DOHH2 (cell line): ENCODE measurements around the gene PRKCE.

Source experiments
- H3F3A ChIP-seq: fragments of 200-600 bp; sonication (generic), shearing (Covaris generic); 2 replicates; pipeline ENCODE4 v1.6.0; 2016; ENCODE audit warnings: antibody characterized with exemption, mild to moderate bottlenecking; ENCODE audit not compliant: control insufficient read depth, insufficient read depth
- H3K27ac ChIP-seq: fragments of 200-600 bp; sonication (generic); 2 replicates; pipeline ENCODE4 v1.5.1; 2014; ENCODE audit warnings: low read depth, mild to moderate bottlenecking, low read length, moderate library complexity
- H3K27me3 ChIP-seq: fragments of 200-600 bp; sonication (generic); 2 replicates; pipeline ENCODE4 v1.6.1; 2014; ENCODE audit warnings: mild to moderate bottlenecking, low read length, mixed read lengths; ENCODE audit not compliant: control insufficient read depth
- H3K36me3 ChIP-seq: fragments of 200-600 bp; sonication (generic); 2 replicates; pipeline ENCODE4 v1.6.1; 2014; ENCODE audit warnings: mild to moderate bottlenecking, low read length, moderate library complexity, mixed read lengths; ENCODE audit not compliant: control insufficient read depth
- H3K4me1 ChIP-seq: fragments of 200-600 bp; sonication (generic); 2 replicates; pipeline ENCODE4 v1.6.1; 2014; ENCODE audit warnings: mild to moderate bottlenecking, low read length, mixed read lengths; ENCODE audit not compliant: control insufficient read depth
- H3K4me2 ChIP-seq: fragments of 200-600 bp; sonication (generic); 2 replicates; pipeline ENCODE4 v1.6.0; 2014; ENCODE audit warnings: mild to moderate bottlenecking, low read length, moderate library complexity
- H3K4me3 ChIP-seq: fragments of 200-600 bp; sonication (generic); 2 replicates; pipeline ENCODE4 v1.5.1; 2014; ENCODE audit warnings: mild to moderate bottlenecking, low read length, mixed read lengths
- H3K79me2 ChIP-seq: fragments of 200-600 bp; sonication (generic); 2 replicates; pipeline ENCODE4 v1.6.1; 2014; ENCODE audit warnings: mild to moderate bottlenecking, low read length, mixed read lengths; ENCODE audit not compliant: control insufficient read depth
- H3K9me2 ChIP-seq: fragments of 200-600 bp; sonication (generic); replicated peaks from 2 replicates; pipeline ENCODE4 v1.6.1; 2014; ENCODE audit warnings: mild to moderate bottlenecking, low read length, mixed read lengths; ENCODE audit not compliant: control insufficient read depth
- H3K9me3 ChIP-seq: fragments of 200-600 bp; sonication (generic); 2 replicates; pipeline ENCODE4 v1.6.1; 2014; ENCODE audit warnings: antibody characterized with exemption, low read length, mixed read lengths; ENCODE audit not compliant: control insufficient read depth, insufficient read depth
- H4K20me1 ChIP-seq: fragments of 200-600 bp; sonication (generic); 2 replicates; pipeline ENCODE4 v1.6.0; 2014; ENCODE audit warnings: low read depth, mild to moderate bottlenecking, antibody characterized with exemption, low read length, moderate library complexity; ENCODE audit not compliant: control insufficient read depth, insufficient read depth
- CTCF ChIP-seq: fragments of 200-600 bp; sonication (generic); IDR thresholded peaks from one replicate; pipeline ENCODE4 v1.5.1; 2014; ENCODE audit warnings: antibody characterized with exemption, mild to moderate bottlenecking, low read depth, low read length; ENCODE audit not compliant: poor library complexity, severe bottlenecking
- EZH2phosphoT487 ChIP-seq: fragments of 200-600 bp; sonication (generic); IDR thresholded peaks from 2 replicates; pipeline ENCODE4 v1.6.1; 2017; ENCODE audit warnings: borderline replicate concordance, mild to moderate bottlenecking, antibody characterized with exemption, low read length, moderate library complexity, mixed read lengths

Gene PRKCE

GRCh38 chr2:45643095-45643494 is 8.4 kb upstream of the PRKCE start:
- Histone ChIP-seq H3K4me1 (peaks cover 8% of the 10 kb centered on the region), H3K36me3 (no peaks in the 10 kb centered on the region), H3K27ac (no peak overlapping the region), H3K79me2 (no peaks in the 10 kb centered on the region), H3K27me3 (peaks cover 42% of the 10 kb centered on the region), H3K9me3 (no peaks in the 10 kb centered on the region), H3K4me2 (peak overlapping the region; percentile 76), H3K4me3 (peak overlapping the region; percentile 58), H3K9me2 (no peaks in the 10 kb centered on the region), H4K20me1 (no peaks in the 10 kb centered on the region), H3F3A (no peaks in the 10 kb centered on the region)
- no peak for TF ChIP-seq CTCF
- TF ChIP-seq EZH2phosphoT487, result no peak

- H3K9me3 ChIP-seq, result no peaks in the 10 kb centered on the region
- H4K20me1 ChIP-seq, result no peaks in the 10 kb centered on the region
- H3K27ac ChIP-seq, result no peak overlapping the region
- H3K4me2 ChIP-seq, result peak overlapping the region; percentile 76
- no peaks in the 10 kb centered on the region for H3K9me2 ChIP-seq
- 0 out of 2 replicates have a peak, but pooled peaks cover under 1% of the 10 kb centered on the region for H3F3A ChIP-seq
- peaks cover 8% of the 10 kb centered on the region for H3K4me1 ChIP-seq
- H3K36me3 ChIP-seq, result no peaks in the 10 kb centered on the region
- no peak; the same call in 1 of the 2 replicates for TF ChIP-seq EZH2phosphoT487
- peak; percentile 93 for TF ChIP-seq CTCF
- H3K79me2 ChIP-seq, result no peaks in the 10 kb centered on the region
- H3K4me3 ChIP-seq, result peak overlapping the region; percentile 58
- peaks cover 36% of the 10 kb centered on the region for H3K27me3 ChIP-seq
Measured at GRCh38 chr2:45643543-45644542, 7.6 kb upstream of the PRKCE start.

GRCh38 chr2:45646289-45646688 is 5.2 kb upstream of the PRKCE start:
- H3K79me2 ChIP-seq, result no peaks in the 10 kb centered on the region
- no peaks in the 10 kb centered on the region for H3K9me2 ChIP-seq
- peaks cover 18% of the 10 kb centered on the region for H3K4me1 ChIP-seq
- TF ChIP-seq EZH2phosphoT487 (no peak), CTCF (no peak)
- H3K27me3 ChIP-seq, result peaks cover 34% of the 10 kb centered on the region
- no peak overlapping the region for H3K4me2 ChIP-seq
- H3K27ac ChIP-seq, result no peak overlapping the region
- H3K4me3 ChIP-seq, result no peak overlapping the region
- no peaks in the 10 kb centered on the region for H3K9me3 ChIP-seq
- H3K36me3 ChIP-seq, result no peaks in the 10 kb centered on the region
- H4K20me1 ChIP-seq, result 0 out of 2 replicates have a peak, but pooled peaks cover 4% of the 10 kb centered on the region
- H3F3A ChIP-seq, result peaks cover 5% of the 10 kb centered on the region; the same call in 1 of the 2 replicates
